ENCODE results near the gene CFAP53. TPM values are rescaled to one million over a fixed set of nuclear protein-coding genes. Genes with fewer than 3 reads are reported as not detected.

Gene CFAP53
- total and polyA plus RNA-seq, 8 donors = 0.20 to 6.3 (median 3.5) TPM

- H3K4me3 ChIP-seq = no peak overlapping the region
- H3K36me3 ChIP-seq = peaks cover 0 to 47% of the 10 kb centered on the region in 2 donors
- ATAC-seq (no peak), DNase-seq (no peak)
- no peak for TF ChIP-seq CTCF (IDR thresholded peaks at IDR 0.05)
- no peak overlapping the region for H3K27ac ChIP-seq
- peaks cover 9 to 54% of the 10 kb centered on the region in 2 donors for H3K4me1 ChIP-seq
- H3K9me3 ChIP-seq = no peaks in the 10 kb centered on the region
- no peaks in the 10 kb centered on the region for H3K27me3 ChIP-seq
- intact Hi-C loops (cut with DNase I) = no loop called here
Measured at GRCh38 chr18:50283469-50284209, 17.3 kb upstream of the CFAP53 start.

GRCh38 chr18:50282521-50283335, 16.4 kb upstream of the CFAP53 start:
- intact Hi-C loops (cut with DNase I) = no loop called here
- Histone ChIP-seq H3K27ac (no peak overlapping the region), H3K27me3 (no peaks in the 10 kb centered on the region), H3K4me1 (peaks cover 9 to 54% of the 10 kb centered on the region in 2 donors), H3K9me3 (no peaks in the 10 kb centered on the region), H3K36me3 (peaks cover 0 to 56% of the 10 kb centered on the region in 2 donors), H3K4me3 (peak overlapping the region in 1 of 2 donors; percentile 92)
- ATAC-seq = no peak
- no peak for TF ChIP-seq CTCF (IDR thresholded peaks at IDR 0.05)
- DNase-seq = peak in 1 of 4 donors; percentile 81

GRCh38 chr18:50281972-50282520, 15.8 kb upstream of the CFAP53 start:
- no peaks in the 10 kb centered on the region for H3K9me3 ChIP-seq
- H3K4me1 ChIP-seq = peaks cover 9 to 54% of the 10 kb centered on the region in 2 donors
- DNase-seq = no peak
- no peak for ATAC-seq
- H3K4me3 ChIP-seq = peak overlapping the region; percentile 78 to 92
- no peaks in the 10 kb centered on the region for H3K27me3 ChIP-seq
- intact Hi-C loops (cut with DNase I) = no loop called here
- peak overlapping the region; percentile 82 to 90 for H3K27ac ChIP-seq
- peaks cover 0 to 63% of the 10 kb centered on the region in 2 donors for H3K36me3 ChIP-seq
- no peak for TF ChIP-seq CTCF (IDR thresholded peaks at IDR 0.05)

- H3K4me3 ChIP-seq = peak within 1 kb of the TSS; percentile 78 to 92
- H3K9me3 ChIP-seq = no peaks in the 10 kb centered on the region
- H3K27me3 ChIP-seq = no peaks in the 10 kb centered on the region
- intact Hi-C loops (cut with DNase I) = no loop called here
- H3K27ac ChIP-seq = peak within 1 kb of the TSS; percentile 82 to 90
- H3K4me1 ChIP-seq = peaks cover 9 to 48% of the 10 kb centered on the region in 2 donors
- peak; percentile 98 to 100 (median 98) for DNase-seq
- ATAC-seq = peak; percentile 97
- peak in 1 of 2 donors; percentile 46 for TF ChIP-seq CTCF (IDR thresholded peaks at IDR 0.05)
- peaks cover 0 to 69% of the 10 kb centered on the region in 2 donors for H3K36me3 ChIP-seq
Measured at GRCh38 chr18:50281295-50281971, 15.1 kb upstream of the CFAP53 start, which contains the start of gene MBD1. MBD1 (minus strand) TSS chr18:50281523; CDS start chr18:50279992, 1,531 bp downstream.
